GM10248 (cell line): Measurements from ENCODE around the gene TMCO4.

Experiments
- CTCF ChIA-PET: fragments of 300-600 bp; sonication (Branson Sonifier 250); formaldehyde crosslinking; extraction: SDS; loops from one replicate; lab custom pipeline; 2021; ENCODE audit warnings: antibody characterized with exemption; lab: Yijun Ruan, JAX
- POLR2A ChIA-PET: fragments of 350-650 bp; sonication (Branson Sonifier 250); formaldehyde crosslinking; extraction: SDS; loops from one replicate; lab custom pipeline; 2020; ENCODE audit warnings: antibody characterized with exemption; lab: Yijun Ruan, JAX
- DNase-seq: peaks from one replicate; pipeline ENCODE4 v3.0.0; 2012; ENCODE audit errors: extremely low spot score
- CTCF ChIP-seq: IDR thresholded peaks from 2 replicates; pipeline ENCODE4 v1.5.1; 2012; ENCODE audit warnings: mild to moderate bottlenecking, low read depth; ENCODE audit errors: extremely low read depth, missing control alignments, control extremely low read depth

TMCO4 gene

GRCh38 chr1:19802269-19802668, 2.6 kb upstream of the TMCO4 start:
- ChIA-PET CTCF (interaction anchor here (1.5 to 3.7 kb wide), 2 partner anchors 9 to 10 kb away, joined by 3 to 16 read pairs; no protein-coding TSS in a partner anchor), POLR2A (no interaction called here)
- no peak for TF ChIP-seq CTCF
- no peak for DNase-seq

- DNase-seq = peak; percentile 72
- CTCF ChIA-PET = interaction anchor here (3.7 kb wide), 1 partner anchor 11 kb away, joined by 16 read pairs; no protein-coding TSS in a partner anchor
- no peak for TF ChIP-seq CTCF
- POLR2A ChIA-PET = no interaction called here
These were observed 524 bp upstream of the TMCO4 start for GRCh38 chr1:19800076-19800804.

- POLR2A ChIA-PET = no interaction called here
- DNase-seq = no peak
- CTCF ChIA-PET = interaction anchor here (1.2 to 1.7 kb wide), 3 partner anchors 11 to 37 kb away, joined by 3 to 4 read pairs (median 4); no protein-coding TSS in a partner anchor
- TF ChIP-seq CTCF = no peak
These were observed 1.1 kb downstream of the TMCO4 start for GRCh38 chr1:19798486-19799229.

GRCh38 chr1:19797827-19798226, 1.9 kb downstream of the TMCO4 start:
- CTCF ChIA-PET = interaction anchor here (0.7 to 1.7 kb wide), 4 partner anchors 9 to 14 kb away, joined by 3 to 4 read pairs (median 4); no protein-coding TSS in a partner anchor
- no peak for DNase-seq
- TF ChIP-seq CTCF = no peak
- POLR2A ChIA-PET = no interaction called here

- POLR2A ChIA-PET = no interaction called here
- CTCF ChIA-PET = no interaction called here
- TF ChIP-seq CTCF = no peak
- DNase-seq = no peak
These were observed 5.1 kb downstream of the TMCO4 start for GRCh38 chr1:19794583-19794982.

- CTCF ChIA-PET = interaction anchor here (1.5 kb wide), 1 partner anchor 18 kb away, joined by 6 read pairs; no protein-coding TSS in a partner anchor
- peak; percentile 39 for DNase-seq
- POLR2A ChIA-PET = no interaction called here
- TF ChIP-seq CTCF = no peak
These were observed 6.2 kb downstream of the TMCO4 start for GRCh38 chr1:19793360-19794046.
